ENCODE results near the gene GALC.
"Not testable (repeated sequence)": the region's sequence is repeated elsewhere in the genome, so short reads cannot be mapped to it uniquely, and the experiment has no call there.

Gene GALC

GRCh38 chr14:87992718-87993628, at the start of gene GALC:
Gene GALC (minus strand): TSS chr14:87993182. CDS start chr14:87993164, 18 bp downstream.
- in situ Hi-C loops (cut with HindIII; ENCODE audit: low sequenced_read_pairs), result no loop called here

DNA sequence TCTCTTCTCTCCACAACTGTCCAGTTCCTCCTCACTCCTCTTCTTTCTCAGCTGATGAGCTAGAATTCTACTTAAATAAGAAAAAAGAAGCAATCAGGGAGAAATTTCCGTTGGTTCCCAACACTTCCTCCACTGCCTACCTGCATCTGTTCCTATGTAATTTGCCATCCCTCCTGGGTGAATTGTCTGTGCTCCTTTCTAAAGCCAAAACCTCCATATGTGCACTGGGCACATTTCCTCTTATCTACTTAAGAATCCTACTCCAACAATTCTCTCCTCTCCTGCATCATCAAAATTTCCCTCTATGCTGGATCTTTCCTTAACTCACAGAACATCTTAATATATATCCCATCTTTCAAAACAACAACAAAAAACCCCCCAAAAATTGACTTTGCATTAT, 47.2 kb upstream of the GALC start:
- in situ Hi-C loops (cut with HindIII; ENCODE audit: low sequenced_read_pairs), result no loop called here

- in situ Hi-C loops (cut with HindIII; ENCODE audit: low sequenced_read_pairs), result no loop called here
These were observed 46.2 kb upstream of the GALC start for GRCh38 chr14:88039197-88039596.

DNA sequence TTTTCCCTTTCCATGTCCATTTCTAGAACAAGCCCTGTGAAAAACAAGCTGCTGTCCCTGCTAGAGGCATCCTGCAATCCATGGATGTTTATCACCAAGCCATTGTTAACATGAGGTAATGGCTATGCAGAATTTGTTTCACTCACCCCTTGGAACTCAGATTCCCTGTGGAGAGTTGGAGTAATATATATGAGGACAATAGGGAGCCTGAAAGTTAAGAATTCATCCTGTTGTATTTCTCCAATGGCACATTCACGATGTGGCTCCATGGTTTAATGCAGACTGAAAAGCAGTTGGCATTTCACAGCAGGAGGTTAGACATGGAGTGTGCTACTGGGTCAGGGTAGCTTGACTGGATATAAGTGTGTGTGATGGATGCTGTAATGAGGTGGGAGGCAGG, 44.3 kb upstream of the GALC start:
- in situ Hi-C loops (cut with HindIII; ENCODE audit: low sequenced_read_pairs), result no loop called here

- in situ Hi-C loops (cut with HindIII; ENCODE audit: low sequenced_read_pairs), result no loop called here
These were observed 43.4 kb upstream of the GALC start for GRCh38 chr14:88036422-88036821.

- in situ Hi-C loops (cut with HindIII; ENCODE audit: low sequenced_read_pairs), result no loop called here
These were observed 41.1 kb upstream of the GALC start for GRCh38 chr14:88034076-88034475.

- in situ Hi-C loops (cut with HindIII; ENCODE audit: low sequenced_read_pairs), result no loop called here
These were observed 39.4 kb upstream of the GALC start for GRCh38 chr14:88032373-88032772.

DNA sequence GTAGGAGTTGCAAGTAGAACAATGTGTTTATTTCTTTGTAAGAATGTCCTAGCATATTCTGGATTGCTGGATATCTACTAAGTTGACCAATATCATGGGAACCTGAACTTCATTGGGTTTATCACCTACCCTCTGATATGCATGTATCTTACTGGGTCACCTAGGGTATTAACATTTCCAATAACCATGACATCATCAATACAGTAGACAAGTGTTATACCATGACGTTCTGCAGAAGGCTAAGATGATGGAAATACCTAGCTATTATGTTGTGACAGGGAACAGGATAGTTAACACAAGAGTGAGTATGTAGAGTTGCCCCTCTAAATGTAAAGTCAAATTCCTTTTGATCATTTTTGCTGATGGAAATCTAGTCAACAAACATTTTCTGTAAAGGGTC, 37.9 kb upstream of the GALC start:
- in situ Hi-C loops (cut with HindIII; ENCODE audit: low sequenced_read_pairs), result no loop called here

GRCh38 chr14:88030079-88030478, 37.1 kb upstream of the GALC start:
- in situ Hi-C loops (cut with HindIII; ENCODE audit: low sequenced_read_pairs), result no loop called here

GRCh38 chr14:88029500-88029899, 36.5 kb upstream of the GALC start:
- in situ Hi-C loops (cut with HindIII; ENCODE audit: low sequenced_read_pairs), result no loop called here

DNA sequence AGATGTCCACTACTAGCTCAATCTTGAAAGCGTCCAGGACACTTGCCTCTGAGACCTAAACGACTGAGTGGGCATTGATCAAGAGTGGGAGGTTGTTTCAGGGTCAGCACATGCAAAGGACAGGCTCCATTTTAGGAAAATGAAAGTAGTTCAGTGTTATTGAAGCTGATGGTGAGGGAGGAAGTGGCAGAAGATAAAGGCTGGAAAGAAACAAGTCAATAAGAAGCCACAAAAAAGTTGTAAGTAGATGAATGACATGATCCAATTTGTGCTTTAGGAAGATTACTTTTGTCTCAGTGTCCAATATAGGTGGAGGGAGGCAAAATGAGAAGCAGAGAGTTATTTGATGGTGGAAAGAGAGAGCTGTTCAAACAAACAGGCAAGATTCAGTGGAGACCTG, 33.9 kb upstream of the GALC start:
- in situ Hi-C loops (cut with HindIII; ENCODE audit: low sequenced_read_pairs), result no loop called here

GRCh38 chr14:88025313-88025712, 32.3 kb upstream of the GALC start:
- in situ Hi-C loops (cut with HindIII; ENCODE audit: low sequenced_read_pairs), result no loop called here

GRCh38 chr14:88024252-88025086, 31.5 kb upstream of the GALC start:
- in situ Hi-C loops (cut with HindIII; ENCODE audit: low sequenced_read_pairs), result not testable (repeated sequence)

- in situ Hi-C loops (cut with HindIII; ENCODE audit: low sequenced_read_pairs), result no loop called here
These were observed 30.7 kb upstream of the GALC start for GRCh38 chr14:88023658-88024187.

- in situ Hi-C loops (cut with HindIII; ENCODE audit: low sequenced_read_pairs), result no loop called here
These were observed 24.6 kb upstream of the GALC start for GRCh38 chr14:88017535-88017934.

- in situ Hi-C loops (cut with HindIII; ENCODE audit: low sequenced_read_pairs), result no loop called here
These were observed 23.8 kb upstream of the GALC start for GRCh38 chr14:88016768-88017167.

DNA sequence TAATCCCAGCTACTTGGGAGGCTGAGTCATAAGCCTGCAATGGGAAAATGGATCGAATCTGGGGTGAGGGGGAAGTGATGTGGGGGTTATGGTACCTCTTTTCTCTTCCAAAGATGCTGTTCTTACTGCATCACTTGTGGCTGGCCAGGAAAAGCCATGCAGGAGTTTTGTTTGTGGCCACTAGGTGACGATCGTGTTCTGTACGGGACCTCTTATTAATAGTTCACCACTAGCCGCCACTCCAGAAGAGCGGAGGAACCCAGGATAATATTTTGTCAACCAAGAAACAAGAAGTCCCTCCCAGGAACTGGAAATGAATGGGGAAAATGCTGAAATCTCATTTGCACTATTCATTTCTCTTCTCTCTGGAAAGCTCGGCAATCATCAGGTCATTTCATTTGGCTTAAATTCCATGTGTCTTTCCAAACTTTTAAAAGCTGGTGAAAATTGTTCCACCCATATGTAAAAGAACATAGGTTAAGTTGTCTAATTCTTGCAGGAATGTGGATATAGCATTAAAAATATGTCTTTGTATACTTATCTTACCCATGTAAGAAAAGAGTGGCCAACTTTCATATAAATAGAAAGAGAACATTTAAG, 20.9 kb upstream of the GALC start:
- in situ Hi-C loops (cut with HindIII; ENCODE audit: low sequenced_read_pairs), result no loop called here

DNA sequence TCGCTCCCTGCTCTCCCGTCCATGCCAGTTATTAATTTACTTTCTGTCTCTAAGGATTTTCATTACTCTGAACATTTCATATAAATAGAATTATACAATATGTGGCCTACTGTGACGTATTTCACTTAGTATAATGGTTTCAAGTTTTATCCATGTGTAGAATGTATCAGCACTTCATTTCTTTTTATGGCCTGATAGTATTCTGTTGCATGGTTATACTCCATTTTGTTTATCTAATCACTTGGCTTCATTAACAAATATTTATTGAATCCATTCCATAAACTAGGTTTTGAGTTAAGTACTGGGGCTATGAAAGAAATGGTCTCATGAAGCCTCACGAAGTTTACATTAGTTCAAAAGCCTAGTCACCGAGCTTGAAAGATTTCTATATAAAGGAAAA, 19.5 kb upstream of the GALC start:
- in situ Hi-C loops (cut with HindIII; ENCODE audit: low sequenced_read_pairs), result no loop called here

GRCh38 chr14:88010331-88010730, 17.3 kb upstream of the GALC start:
- in situ Hi-C loops (cut with HindIII; ENCODE audit: low sequenced_read_pairs), result no loop called here

DNA sequence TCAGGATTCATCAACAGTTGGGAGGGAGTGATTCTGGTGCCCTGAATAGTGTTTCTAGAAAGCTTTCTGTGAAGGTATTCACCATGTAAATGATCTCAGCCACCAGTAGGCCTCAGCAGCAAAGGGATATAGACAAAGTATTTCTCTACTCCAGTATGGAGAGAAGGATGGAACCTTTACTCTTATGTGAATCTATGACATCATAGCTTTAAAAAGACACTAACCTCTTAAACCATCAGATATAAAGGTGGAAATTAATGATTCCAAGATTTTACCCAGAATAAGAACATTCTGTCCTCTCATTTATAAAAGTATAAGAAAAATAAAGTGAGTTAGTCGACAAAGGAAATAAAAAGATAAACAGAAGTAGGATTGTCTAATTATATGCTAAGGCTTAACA, 16.5 kb upstream of the GALC start:
- in situ Hi-C loops (cut with HindIII; ENCODE audit: low sequenced_read_pairs), result no loop called here

- in situ Hi-C loops (cut with HindIII; ENCODE audit: low sequenced_read_pairs), result no loop called here
These were observed 15.2 kb upstream of the GALC start for GRCh38 chr14:88008039-88008742.

Data from endothelial cell of hepatic sinusoid (primary cell).